Parathyroid adenoma (tissue), 2 donors: ENCODE measurements around the gene CNIH4.
"Not testable (repeated sequence)": the region's sequence is repeated elsewhere in the genome, so short reads cannot be mapped to it uniquely, and the experiment has no call there.

Experiments used
- H2AFZ ChIP-seq: fragments of 300-600 bp; sonication (generic); one replicate; pipeline ENCODE4 v1.7.0; 2017; ENCODE audit warnings: antibody characterized with exemption, mild to moderate bottlenecking
- H3K27ac ChIP-seq: fragments of 300-600 bp; sonication (generic); one replicate; pipeline ENCODE4 v1.7.0; 2017
- H3K27me3 ChIP-seq: fragments of 300-600 bp; sonication (generic); one replicate; pipeline ENCODE4 v1.7.0; 2017; ENCODE audit warnings: low read length; ENCODE audit not compliant: control insufficient read depth, insufficient read depth
- H3K36me3 ChIP-seq: fragments of 300-600 bp; sonication (generic); one replicate; pipeline ENCODE4 v1.7.0; 2017; ENCODE audit warnings: low read length; ENCODE audit not compliant: control insufficient read depth, insufficient read depth
- H3K4me1 ChIP-seq: fragments of 300-600 bp; sonication (generic); one replicate; pipeline ENCODE4 v1.7.0; 2017; ENCODE audit warnings: control low read depth
- H3K4me2 ChIP-seq: fragments of 300-600 bp; sonication (generic); one replicate; pipeline ENCODE4 v1.7.0; 2017; ENCODE audit warnings: low read length
- H3K4me3 ChIP-seq: fragments of 300-600 bp; sonication (generic); one replicate; pipeline ENCODE4 v1.7.0; 2017; ENCODE audit warnings: low read depth, low read length
- H3K79me2 ChIP-seq: fragments of 300-600 bp; sonication (generic); one replicate; pipeline ENCODE4 v1.7.0; 2017; ENCODE audit warnings: control low read depth
- H3K9ac ChIP-seq: fragments of 300-600 bp; sonication (generic); one replicate; pipeline ENCODE4 v1.7.0; 2017; ENCODE audit warnings: mild to moderate bottlenecking
- H3K9me3 ChIP-seq: fragments of 300-600 bp; sonication (generic); one replicate; pipeline ENCODE4 v1.7.0; 2017; ENCODE audit warnings: low read length; ENCODE audit not compliant: control insufficient read depth
- CTCF ChIP-seq: fragments of 300-600 bp; sonication (generic); IDR thresholded peaks from one replicate; pipeline ENCODE4 v1.7.0; 2017; ENCODE audit warnings: antibody characterized with exemption, mild to moderate bottlenecking
- donor health status: primary hyperparathyroidism.

Gene CNIH4

GRCh38 chr1:224343679-224344078 lies 13.0 kb upstream of the CNIH4 start:
- no peaks in the 10 kb centered on the region for H3K9me3 ChIP-seq
- H3K27me3 ChIP-seq: no peaks in the 10 kb centered on the region
- no peaks in the 10 kb centered on the region for H3K79me2 ChIP-seq
- H3K4me1 ChIP-seq: no peaks in the 10 kb centered on the region
- no peak for TF ChIP-seq CTCF
- no peak overlapping the region for H3K4me2 ChIP-seq
- H3K36me3 ChIP-seq: no peaks in the 10 kb centered on the region
- no peak overlapping the region for H3K4me3 ChIP-seq
- H3K9ac ChIP-seq: no peak overlapping the region
- no peak overlapping the region for H3K27ac ChIP-seq
- no peak overlapping the region for H2AFZ ChIP-seq

GRCh38 chr1:224348137-224348536 lies 8.5 kb upstream of the CNIH4 start:
- Histone ChIP-seq H2AFZ (no peak overlapping the region), H3K36me3 (no peaks in the 10 kb centered on the region), H3K9ac (no peak overlapping the region), H3K4me3 (no peak overlapping the region), H3K9me3 (no peaks in the 10 kb centered on the region), H3K27ac (no peak overlapping the region), H3K4me1 (no peaks in the 10 kb centered on the region), H3K79me2 (no peaks in the 10 kb centered on the region), H3K27me3 (no peaks in the 10 kb centered on the region), H3K4me2 (no peak overlapping the region)
- no peak for TF ChIP-seq CTCF

- H3K79me2 ChIP-seq, H3K9ac ChIP-seq, H3K36me3 ChIP-seq, H3K4me3 ChIP-seq, H2AFZ ChIP-seq, H3K9me3 ChIP-seq, H3K4me1 ChIP-seq, H3K4me2 ChIP-seq, H3K27me3 ChIP-seq, H3K27ac ChIP-seq: not testable (repeated sequence)
These were observed 7.0 kb upstream of the CNIH4 start for GRCh38 chr1:224349716-224350115.

GRCh38 chr1:224352436-224353085 lies 4.1 kb upstream of the CNIH4 start:
- not testable (repeated sequence) for H3K27me3 ChIP-seq, H3K4me3 ChIP-seq, H2AFZ ChIP-seq, H3K4me1 ChIP-seq, H3K27ac ChIP-seq, H3K79me2 ChIP-seq, H3K4me2 ChIP-seq, H3K9me3 ChIP-seq, H3K36me3 ChIP-seq, H3K9ac ChIP-seq

- no peak overlapping the region for H3K4me3 ChIP-seq
- no peaks in the 10 kb centered on the region for H3K36me3 ChIP-seq
- H2AFZ ChIP-seq: no peak overlapping the region
- no peak overlapping the region for H3K4me2 ChIP-seq
- H3K79me2 ChIP-seq: peaks cover 4% of the 10 kb centered on the region
- H3K27me3 ChIP-seq: no peaks in the 10 kb centered on the region
- H3K27ac ChIP-seq: no peak overlapping the region
- no peak overlapping the region for H3K9ac ChIP-seq
- no peaks in the 10 kb centered on the region for H3K9me3 ChIP-seq
- H3K4me1 ChIP-seq: no peaks in the 10 kb centered on the region
- no peak for TF ChIP-seq CTCF
These were observed 2.4 kb upstream of the CNIH4 start for GRCh38 chr1:224353975-224354925.
